Stomach (tissue), 4 donors: Measurements from ENCODE around the gene CTSC.

ENCODE experiments used
- EP300 ChIP-seq: sonication (generic); formaldehyde crosslinking; IDR thresholded peaks from one replicate; pipeline ENCODE4 v1.6.1; 2017; ENCODE audit warnings: antibody characterized with exemption
- POLR2A ChIP-seq, 4 donors: fragments of 450-650 bp; IDR thresholded peaks; one replicate each; pipeline ENCODE4 v1.6.1; 2016; ENCODE audit warnings: antibody characterized with exemption in 4 of 4, control low read depth in 2 of 4, mild to moderate bottlenecking in 1 of 4, moderate library complexity in 1 of 4
- TF ChIP-seq, protein P1 (sequence below), 7 experiments: fragments of 450-650 bp in 4 of 7; fragments of 200-600 bp in 3 of 7; sonication (generic) in 3 of 7; IDR thresholded peaks; one replicate each; pipeline ENCODE4 v1.5.1; 2016 to 2019; ENCODE audit warnings: antibody characterized with exemption in 7 of 7, control low read depth in 2 of 7, mild to moderate bottlenecking in 1 of 7

DNA sequence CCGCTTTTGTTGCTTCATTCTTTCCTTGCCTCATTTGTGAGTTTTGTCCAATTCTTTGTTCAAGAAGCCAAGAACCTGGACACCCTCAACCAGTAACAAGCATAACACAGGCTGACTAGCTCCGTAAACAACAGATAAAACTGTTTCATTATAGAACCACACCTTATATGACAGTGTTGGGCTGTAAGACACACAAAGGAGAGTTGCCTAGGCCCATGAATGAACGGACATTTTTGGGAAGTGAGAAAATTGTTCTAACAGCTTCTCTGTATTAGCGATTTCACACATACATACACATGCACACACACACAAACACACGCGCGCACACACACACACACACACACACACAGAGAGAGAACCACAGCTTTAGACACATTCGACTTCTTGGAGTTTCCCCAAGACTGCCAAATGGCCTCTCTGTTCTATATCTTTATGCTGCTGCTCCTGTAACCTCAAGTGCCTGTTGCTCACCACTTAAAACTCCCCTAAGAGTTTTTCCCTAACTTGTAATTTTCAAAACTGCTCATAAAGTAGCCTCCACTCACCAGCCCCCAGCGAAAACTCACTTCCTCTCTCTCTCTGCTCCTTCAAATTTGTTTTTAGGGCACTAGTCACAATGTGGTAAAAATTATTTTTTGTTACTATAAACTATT lies 35.9 kb downstream of the CTSC start:
- TF ChIP-seq EP300 (no peak), POLR2A (IDR thresholded peaks at IDR 0.05) (no peak)
- TF ChIP-seq, protein P1, sequence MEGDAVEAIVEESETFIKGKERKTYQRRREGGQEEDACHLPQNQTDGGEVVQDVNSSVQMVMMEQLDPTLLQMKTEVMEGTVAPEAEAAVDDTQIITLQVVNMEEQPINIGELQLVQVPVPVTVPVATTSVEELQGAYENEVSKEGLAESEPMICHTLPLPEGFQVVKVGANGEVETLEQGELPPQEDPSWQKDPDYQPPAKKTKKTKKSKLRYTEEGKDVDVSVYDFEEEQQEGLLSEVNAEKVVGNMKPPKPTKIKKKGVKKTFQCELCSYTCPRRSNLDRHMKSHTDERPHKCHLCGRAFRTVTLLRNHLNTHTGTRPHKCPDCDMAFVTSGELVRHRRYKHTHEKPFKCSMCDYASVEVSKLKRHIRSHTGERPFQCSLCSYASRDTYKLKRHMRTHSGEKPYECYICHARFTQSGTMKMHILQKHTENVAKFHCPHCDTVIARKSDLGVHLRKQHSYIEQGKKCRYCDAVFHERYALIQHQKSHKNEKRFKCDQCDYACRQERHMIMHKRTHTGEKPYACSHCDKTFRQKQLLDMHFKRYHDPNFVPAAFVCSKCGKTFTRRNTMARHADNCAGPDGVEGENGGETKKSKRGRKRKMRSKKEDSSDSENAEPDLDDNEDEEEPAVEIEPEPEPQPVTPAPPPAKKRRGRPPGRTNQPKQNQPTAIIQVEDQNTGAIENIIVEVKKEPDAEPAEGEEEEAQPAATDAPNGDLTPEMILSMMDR (IDR thresholded peaks at IDR 0.05), result no peak
